GM23248 (cell line): ENCODE results near the gene EFHC1.

Source experiments
- EZH2 ChIP-seq: fragments of 200-600 bp; sonication (generic); IDR thresholded peaks from 2 replicates; pipeline ENCODE4 v1.6.1; 2018; ENCODE audit warnings: antibody characterized with exemption, mild to moderate bottlenecking; ENCODE audit not compliant: insufficient read depth, poor library complexity, severe bottlenecking
- EZH2phosphoT487 ChIP-seq: fragments of 200-600 bp; sonication (generic); IDR thresholded peaks from 2 replicates; pipeline ENCODE4 v1.6.1; 2018; ENCODE audit warnings: antibody characterized with exemption, moderate library complexity, mild to moderate bottlenecking, low read depth; ENCODE audit not compliant: insufficient read depth

DNA sequence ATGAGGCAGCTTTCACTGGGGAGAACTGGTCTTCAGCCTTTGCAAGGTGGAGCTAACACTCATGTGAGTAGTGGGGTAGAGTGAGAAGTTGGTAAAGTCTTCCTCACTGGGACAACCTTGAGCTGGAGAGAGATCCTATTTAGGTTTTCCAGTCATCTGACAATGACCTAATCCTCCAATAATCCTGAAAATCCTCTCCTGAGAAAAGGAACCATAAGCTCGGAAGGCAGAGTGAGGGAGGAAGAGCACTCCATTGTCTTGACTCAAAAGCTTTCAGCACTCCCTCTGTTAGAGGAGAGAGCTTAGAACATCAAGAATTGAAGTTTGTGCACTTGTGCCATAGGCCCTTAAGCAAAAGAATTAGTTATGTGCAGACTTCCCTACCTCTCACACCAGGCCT is 78.9 kb downstream of the EFHC1 start:
- TF ChIP-seq EZH2 (no peak), EZH2phosphoT487 (no peak)
